H1 (cell line): Measurements from ENCODE around the gene TGFA. TPM values are rescaled to one million over a fixed set of nuclear protein-coding genes. Genes with fewer than 3 reads are reported as not detected.

Source experiments
- ASH2L ChIP-seq: fragments of 200-600, 300-600 bp; sonication (generic); IDR thresholded peaks from one replicate; pipeline ENCODE4 v1.7.1; 2017; ENCODE audit warnings: low read length
- BCL11A ChIP-seq, 2 experiments: IDR thresholded peaks; one replicate each; pipeline ENCODE4 v1.6.1; 2011; ENCODE audit warnings: low read depth in 2 of 2, low read length in 2 of 2, mild to moderate bottlenecking in 2 of 2
- CHD7 ChIP-seq: fragments of 300-600 bp; sonication (generic); IDR thresholded peaks from 2 replicates; pipeline ENCODE4 v1.7.1; 2012; ENCODE audit warnings: low read length, moderate library complexity, mild to moderate bottlenecking, inconsistent platforms; ENCODE audit not compliant: insufficient replicate concordance
- EZH2 ChIP-seq: fragments of 200-600 bp; sonication (generic); IDR thresholded peaks from 2 replicates; pipeline ENCODE4 v1.7.1; 2012; ENCODE audit warnings: low read depth, mild to moderate bottlenecking, moderate library complexity, low read length, inconsistent platforms; ENCODE audit not compliant: severe bottlenecking
- GABPA ChIP-seq: IDR thresholded peaks from 2 replicates; pipeline ENCODE4 v1.6.1; 2011; ENCODE audit warnings: mild to moderate bottlenecking, low read length, moderate library complexity, borderline replicate concordance; ENCODE audit not compliant: insufficient read depth
- POU5F1 ChIP-seq: IDR thresholded peaks from 2 replicates; pipeline ENCODE4 v1.6.1; 2011; ENCODE audit warnings: low read depth, mild to moderate bottlenecking, low read length, moderate library complexity
- RBBP5 ChIP-seq: IDR thresholded peaks from 2 replicates; pipeline ENCODE4 v1.7.1; 2012; ENCODE audit warnings: low read depth, mild to moderate bottlenecking, inconsistent platforms, low read length, moderate library complexity, borderline replicate concordance
- RNF2 ChIP-seq: fragments of 200-900, 300-1000 bp; sonication (generic); IDR thresholded peaks from 2 replicates; pipeline ENCODE4 v1.7.1; 2016; ENCODE audit warnings: borderline replicate concordance, low read depth, mild to moderate bottlenecking, antibody characterized with exemption, low read length; ENCODE audit not compliant: poor library complexity, severe bottlenecking; ENCODE audit errors: missing control alignments
- RXRA ChIP-seq: IDR thresholded peaks from 2 replicates; pipeline ENCODE4 v1.6.1; 2011; ENCODE audit warnings: low read depth, mild to moderate bottlenecking, low read length, moderate library complexity; ENCODE audit not compliant: insufficient read depth
- SRF ChIP-seq: IDR thresholded peaks from 2 replicates; pipeline ENCODE4 v1.6.1; 2011; ENCODE audit warnings: mild to moderate bottlenecking, low read depth, low read length, moderate library complexity
- TCF12 ChIP-seq: IDR thresholded peaks from 2 replicates; pipeline ENCODE4 v1.6.1; 2011; ENCODE audit warnings: low read depth, mild to moderate bottlenecking, low read length
- polyA plus RNA-seq, 7 experiments: library from polyadenylated mRNA; depleted of rRNA in 3 of 7; stranded (reverse) in 5 of 7; unstranded in 2 of 7; fragments of >200 nt in 5 of 7; fragments of 200-250 nt in 2 of 7; gene quantifications; 1 replicate in 5 of 7; 2 replicates in 1 of 7; 4 replicates in 1 of 7; pipeline versions ENCODE4 v1.2.1 to v1.2.3, GENCODE V29; 2011 to 2013; ENCODE audit warnings: missing spikeins in 2 of 7, mixed read lengths in 2 of 7
- total RNA-seq: library from RNA; stranded (reverse); fragmentation: NEBNext Ultra II Directional; extraction: Animal tissue kit (Norgen Biotek cat#: 25700); gene quantifications from 2 replicates; pipeline ENCODE4 v1.2.1, GENCODE V29; 2021

TGFA gene
- total and polyA plus RNA-seq, 2 of the 8 experiments (the other 6 are each of a cell fraction or from before 2014, with no cell fraction given): 1.8 to 3.7 TPM

DNA sequence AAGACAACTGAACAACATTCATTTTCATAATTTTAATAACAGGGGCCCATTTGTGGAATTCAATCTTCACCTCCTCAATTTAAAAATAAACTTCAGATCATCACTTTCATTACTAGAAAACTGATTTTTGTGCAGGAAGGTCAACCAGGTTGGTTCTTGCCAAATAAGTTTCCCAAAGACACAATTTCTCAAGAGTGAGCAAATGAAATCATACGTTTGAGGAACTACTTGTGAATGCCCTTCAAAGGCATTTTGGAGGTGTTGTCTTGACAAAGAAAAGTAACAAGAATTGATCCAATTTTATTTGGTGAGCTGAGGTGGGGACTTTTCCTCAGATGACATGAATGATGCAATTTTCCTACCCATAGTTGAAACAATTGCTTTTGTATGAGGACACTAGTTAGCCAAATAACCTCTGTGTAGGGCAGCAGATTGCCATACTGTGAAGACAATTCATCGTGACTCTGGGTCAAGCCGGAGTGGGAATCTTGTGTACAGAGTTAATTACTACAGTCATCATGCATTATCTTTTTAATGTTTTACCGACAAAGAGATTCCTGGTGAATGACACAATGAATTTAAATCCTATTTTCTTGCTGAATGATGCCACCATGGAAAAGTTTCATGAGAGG, 121.8 kb downstream of the TGFA start (continued):
- TF ChIP-seq CHD7 (no peak), BCL11A (IDR thresholded peaks at IDR 0.05; ENCODE audit: low read depth in 2 of 2, low read length in 2 of 2) (no peak), ASH2L (no peak), GABPA (no peak), EZH2 (no peak), TCF12 (no peak), POU5F1 (no peak), RNF2 (no peak), RXRA (no peak), SRF (no peak), RBBP5 (no peak)
